CD4-positive, alpha-beta T cell treated with Interleukin-2 at 100 ng/mL for 4 hours (primary cell): ENCODE measurements around the gene PCNX1.
"Not testable (repeated sequence)": the region's sequence is repeated elsewhere in the genome, so short reads cannot be mapped to it uniquely, and the experiment has no call there.

Experiments used
- DNase-seq: peaks from one replicate; pipeline ENCODE4 v3.0.0-alpha.2; 2020; ENCODE audit warnings: low spot score

Gene PCNX1

GRCh38 chr14:70916300-70916699, 9.0 kb downstream of the PCNX1 start:
- no peak for DNase-seq

DNA sequence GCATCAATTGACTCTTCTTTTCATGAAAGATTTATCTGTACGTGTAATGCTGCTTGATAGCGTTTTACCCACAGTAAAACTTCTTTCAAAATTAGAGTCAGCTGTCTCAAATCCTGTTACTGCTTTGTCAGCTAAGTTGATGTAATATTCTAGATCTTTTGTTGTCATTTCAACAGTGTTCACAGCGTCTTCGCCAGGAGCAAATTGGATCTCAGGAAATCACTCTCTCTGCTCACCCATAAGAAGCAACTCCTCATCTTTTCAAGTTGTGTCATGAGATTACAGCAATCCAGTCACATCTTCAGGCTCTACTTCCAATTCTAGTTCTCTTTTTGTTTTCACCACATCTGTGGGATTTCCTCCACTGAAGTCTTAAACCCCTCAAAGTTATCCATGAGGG, 9.5 kb downstream of the PCNX1 start:
- no peak for DNase-seq

- peak; percentile 38 for DNase-seq
Observed at GRCh38 chr14:70917633-70918032, 10.4 kb downstream of the PCNX1 start.

GRCh38 chr14:70919774-70920173, 12.5 kb downstream of the PCNX1 start:
- peak; percentile 51 for DNase-seq

GRCh38 chr14:70920608-70921007, 13.3 kb downstream of the PCNX1 start:
- DNase-seq = peak; percentile 53

GRCh38 chr14:70921669-70922068, 14.4 kb downstream of the PCNX1 start:
- no peak for DNase-seq

DNA sequence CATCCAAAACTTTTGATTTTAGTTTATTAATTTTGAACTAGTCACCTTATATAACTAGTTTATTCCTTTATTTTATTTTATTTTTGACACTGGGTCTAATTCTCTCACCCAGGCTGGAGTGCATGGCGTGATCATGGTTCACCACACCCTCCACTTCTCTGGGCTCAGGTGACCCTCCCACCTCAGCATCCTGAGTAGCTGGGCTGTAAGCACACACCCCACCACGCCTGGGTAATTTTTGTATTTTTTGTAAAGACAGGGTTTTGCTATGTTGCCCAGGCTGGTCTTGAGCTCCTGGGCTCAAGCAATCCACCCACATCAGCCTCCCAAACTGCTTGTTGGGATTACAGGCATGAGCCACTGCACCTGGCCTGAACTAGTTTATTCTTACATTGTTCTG, 17.3 kb downstream of the PCNX1 start:
- no peak for DNase-seq

DNA sequence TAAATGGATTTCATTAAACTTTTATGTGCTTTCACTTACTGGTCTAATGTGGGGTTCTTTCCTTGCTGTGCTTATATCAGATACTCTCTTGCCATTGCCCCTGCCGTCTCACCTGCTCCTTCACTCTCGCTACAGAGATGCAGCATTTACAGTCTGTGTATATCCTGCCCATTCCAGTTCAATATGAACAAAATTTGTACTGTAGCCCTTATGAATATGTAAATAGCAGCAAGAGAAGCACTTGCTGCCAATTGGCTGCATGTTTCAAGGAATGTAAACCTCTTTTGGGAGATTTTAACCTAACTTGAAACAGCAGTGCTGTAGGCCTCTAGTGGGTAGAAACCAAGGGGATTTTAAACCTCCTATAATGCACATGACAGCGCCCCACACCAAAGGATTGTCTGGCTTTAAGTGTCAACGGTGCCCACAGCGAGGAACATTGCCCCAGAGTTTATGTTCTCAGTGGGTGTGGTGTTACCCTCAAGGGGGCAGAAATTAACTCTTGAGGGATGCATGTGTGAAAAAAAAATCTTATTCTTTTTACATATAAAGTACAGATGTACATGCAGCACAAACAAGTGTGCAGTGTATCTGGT, 19.1 kb downstream of the PCNX1 start:
- no peak for DNase-seq

DNA sequence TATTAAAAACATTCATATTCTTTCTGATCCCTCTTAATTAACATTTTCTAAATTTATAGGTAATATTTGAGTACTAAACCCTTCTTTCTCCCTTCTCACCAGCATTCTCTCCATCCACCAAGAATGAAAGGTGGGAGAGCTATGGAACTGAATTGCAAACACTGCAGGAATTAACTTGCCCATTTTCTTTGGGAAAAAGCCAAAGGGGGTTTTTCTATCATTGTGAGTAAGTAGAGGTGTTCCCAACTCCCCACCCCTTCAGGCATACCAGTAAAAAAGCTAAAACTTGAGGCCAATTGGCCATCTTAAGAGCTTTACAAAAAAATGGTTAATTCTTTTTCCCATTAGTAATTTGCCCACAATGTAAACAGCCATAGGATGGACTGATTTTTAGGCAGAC, 23.7 kb downstream of the PCNX1 start:
- no peak for DNase-seq

DNA sequence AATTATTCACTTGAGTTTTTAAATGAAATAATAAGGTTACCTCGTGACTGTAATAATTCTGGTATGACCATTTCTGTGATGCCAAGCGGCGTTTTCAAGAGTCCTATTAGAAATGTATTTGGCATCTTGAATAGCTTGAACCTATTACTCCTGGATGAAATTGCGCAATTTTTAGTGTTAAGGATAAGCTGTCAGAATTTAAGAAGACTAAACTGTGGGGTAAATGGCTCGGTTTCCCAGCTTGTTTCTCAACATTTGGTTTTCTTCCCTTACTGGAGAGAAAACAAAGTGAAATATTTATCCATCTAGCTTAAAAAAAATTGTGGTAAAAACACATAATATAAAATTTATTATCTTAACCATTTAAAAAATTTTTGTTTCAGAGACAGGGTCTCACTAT, 26.8 kb downstream of the PCNX1 start:
- no peak for DNase-seq

DNA sequence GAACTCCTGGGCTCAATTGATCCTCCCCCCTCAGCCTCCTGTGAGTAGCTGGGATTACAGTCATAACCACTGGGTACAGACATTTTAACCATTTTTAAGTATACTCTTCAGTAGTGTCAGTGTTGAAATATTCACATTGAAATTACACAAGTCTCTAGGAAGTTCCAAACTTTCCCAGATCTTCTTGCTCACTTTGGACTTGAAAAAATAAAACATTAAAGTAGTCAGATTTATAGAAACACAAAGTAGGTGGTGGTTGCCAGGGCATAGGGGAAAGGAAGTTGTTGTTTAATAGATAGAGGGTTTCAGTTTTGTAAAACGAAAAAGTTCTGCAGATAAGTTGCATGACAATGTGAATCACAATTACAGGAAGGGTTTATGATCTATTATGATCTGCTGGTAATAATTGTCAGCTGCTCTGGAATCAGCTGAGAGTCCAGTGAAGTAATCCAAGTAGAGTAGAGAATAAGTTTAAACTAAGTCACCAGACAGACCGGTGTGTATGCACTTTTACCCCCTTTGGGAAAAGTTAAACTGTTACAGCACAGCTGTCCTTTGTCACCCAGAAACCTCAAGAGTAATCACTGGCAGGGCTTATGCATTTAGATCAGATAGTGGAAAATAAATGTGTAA, 27.4 kb downstream of the PCNX1 start:
- peak; percentile 39 for DNase-seq

- no peak for DNase-seq
Observed at GRCh38 chr14:70935135-70935534, 27.9 kb downstream of the PCNX1 start.

DNA sequence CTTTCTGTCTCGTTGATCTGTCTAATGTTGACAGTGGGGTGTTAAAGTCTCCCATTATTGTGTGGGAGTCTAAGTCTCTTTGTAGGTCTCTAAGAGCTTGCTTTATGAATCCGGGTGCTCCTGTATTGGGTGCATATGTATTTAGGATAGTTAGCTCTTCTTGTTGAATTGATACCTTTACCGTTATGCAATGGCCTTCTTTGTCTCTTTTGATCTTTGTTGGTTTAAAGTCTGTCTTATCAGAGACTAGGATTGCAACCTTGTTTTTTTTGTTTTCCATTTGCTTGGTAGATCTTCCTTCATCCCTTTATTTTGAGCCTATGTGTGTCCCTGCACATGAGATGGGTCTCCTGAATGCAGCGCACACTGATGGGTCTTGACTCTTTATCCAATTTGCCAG, 32.4 kb downstream of the PCNX1 start:
- DNase-seq = not testable (repeated sequence)

GRCh38 chr14:70941637-70942341, 34.5 kb downstream of the PCNX1 start:
- DNase-seq = peak; percentile 80

DNA sequence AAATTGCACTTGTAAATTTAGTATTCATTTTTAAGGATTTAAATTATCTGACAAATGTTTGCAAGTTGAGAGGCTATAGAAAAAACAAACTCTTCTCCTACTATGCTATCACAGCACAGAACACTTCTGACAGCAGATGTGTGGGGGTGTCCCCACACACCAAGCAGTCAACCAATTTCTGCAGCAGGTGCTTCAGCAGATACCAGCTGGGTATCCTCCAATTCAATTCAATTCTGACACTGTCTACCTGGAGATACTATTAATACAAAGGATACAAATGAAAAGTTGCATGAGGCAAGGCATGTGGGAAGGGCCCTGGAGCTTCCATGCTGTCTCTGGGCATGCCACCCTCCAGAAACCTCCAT, 35.1 kb downstream of the PCNX1 start:
- no peak for DNase-seq

GRCh38 chr14:70942721-70943120, 35.5 kb downstream of the PCNX1 start:
- DNase-seq = peak; percentile 56

DNA sequence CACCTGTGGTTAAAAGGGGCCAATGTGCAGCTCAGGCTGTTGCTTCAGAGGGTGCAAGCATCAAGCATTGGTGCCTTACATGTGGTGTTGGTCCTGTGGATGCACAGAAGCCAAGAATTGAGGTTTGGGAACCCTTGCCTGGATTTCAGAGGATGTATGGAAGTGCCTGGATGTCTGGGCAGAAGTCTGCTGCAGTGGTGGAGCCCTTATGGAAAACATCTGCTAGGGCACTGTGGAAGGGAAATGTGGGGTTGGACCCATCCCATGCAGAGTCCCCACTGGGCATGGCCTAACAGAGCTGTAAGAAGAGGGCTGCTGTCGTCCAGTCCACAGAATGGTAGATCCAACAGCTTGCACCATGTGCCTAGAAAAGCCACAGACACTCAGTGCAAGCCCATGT, 36.6 kb downstream of the PCNX1 start:
- DNase-seq = no peak

- DNase-seq = no peak
Observed at GRCh38 chr14:70947739-70948138, 40.5 kb downstream of the PCNX1 start.

DNA sequence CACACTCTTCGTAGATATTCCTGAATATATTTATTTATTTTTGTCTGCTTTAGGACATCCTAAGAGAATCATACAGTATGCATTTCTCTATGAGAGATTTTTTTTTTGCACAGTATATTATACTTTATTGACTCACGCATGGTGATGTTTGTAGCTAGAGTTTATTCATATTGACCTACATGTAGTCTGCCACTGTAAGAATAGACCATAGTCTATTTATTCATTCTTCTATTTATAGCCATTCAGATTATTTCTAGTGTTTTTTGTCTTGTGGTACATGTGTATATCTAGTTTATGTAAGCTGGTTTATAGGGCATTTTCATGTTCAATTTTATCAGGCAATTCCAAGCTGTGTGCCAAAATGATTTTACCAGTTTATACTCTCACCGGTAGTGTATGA, 45.2 kb downstream of the PCNX1 start:
- DNase-seq = no peak

- no peak for DNase-seq
Observed at GRCh38 chr14:70954068-70954467, 46.8 kb downstream of the PCNX1 start.

DNA sequence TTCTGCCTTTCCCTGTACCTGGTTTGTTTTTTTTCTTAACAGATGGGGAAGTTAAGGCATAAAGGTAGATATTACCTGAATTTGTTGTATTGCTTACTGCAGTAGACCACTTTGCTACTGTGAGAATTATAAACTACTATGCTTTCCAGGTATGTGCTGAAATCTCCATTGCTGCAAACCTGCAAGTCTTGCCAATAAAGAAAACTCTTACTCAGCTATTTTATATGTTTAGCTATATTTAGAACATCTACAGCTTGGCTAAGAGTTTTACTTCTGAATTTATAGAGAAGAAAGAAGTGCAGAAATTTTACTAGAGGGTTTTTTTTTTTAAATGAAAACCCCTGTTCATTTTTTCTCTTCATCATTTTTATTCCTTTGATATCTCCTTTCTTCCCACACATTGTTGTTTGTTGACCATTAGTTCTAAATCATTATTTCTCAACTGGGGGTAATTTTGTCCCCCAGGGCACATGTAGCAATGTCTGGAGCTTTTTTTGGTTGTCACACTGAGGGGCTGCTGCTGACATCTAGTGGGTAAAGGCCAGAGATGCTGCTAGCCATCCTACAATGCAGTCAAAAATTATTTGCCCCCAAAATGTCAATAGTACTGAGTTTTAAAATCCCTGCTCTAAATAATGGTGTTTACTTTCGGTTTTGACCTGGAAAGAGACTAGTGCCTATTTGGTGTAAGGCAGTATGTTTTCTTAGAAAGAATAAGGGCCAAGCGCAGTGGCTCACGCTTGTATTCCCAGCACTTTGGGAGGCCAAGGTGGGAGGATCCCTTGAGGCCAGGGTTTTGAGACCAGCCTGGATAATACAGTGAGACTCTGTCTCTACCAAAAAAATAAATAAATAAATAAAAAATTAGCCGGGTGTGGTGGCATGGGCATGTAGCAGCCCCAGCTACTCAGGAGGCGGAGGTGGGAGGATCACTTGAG, 48.6 kb downstream of the PCNX1 start:
- peak; percentile 61 for DNase-seq

DNA sequence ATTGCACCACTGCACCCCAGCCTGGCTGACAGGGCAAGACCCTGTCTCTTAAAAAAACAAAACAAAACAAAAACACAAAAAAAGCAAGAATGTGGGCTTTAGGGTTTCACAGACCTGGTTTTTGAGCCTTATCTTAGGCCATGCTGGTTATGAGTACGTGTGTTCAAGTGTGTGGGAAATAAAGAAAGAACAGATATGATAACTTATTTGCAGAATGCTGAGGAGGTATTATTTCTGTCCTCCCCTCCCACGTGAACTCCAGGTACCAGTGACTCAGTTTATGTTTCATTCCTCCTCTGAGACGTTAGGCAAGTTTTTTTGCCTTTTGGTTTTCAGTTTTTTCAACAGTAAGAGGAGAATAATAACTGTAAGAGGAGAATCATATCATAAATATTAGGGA, 49.3 kb downstream of the PCNX1 start:
- DNase-seq = no peak

GRCh38 chr14:70957710-70958109, 50.5 kb downstream of the PCNX1 start:
- no peak for DNase-seq
